ENCODE results near the gene TMEM63A. TPM values are rescaled to one million over a fixed set of nuclear protein-coding genes. Genes with fewer than 3 reads are reported as not detected.

Gene TMEM63A
- total RNA-seq, 3 donors from 2014 or later = 69.6 to 88.0 (median 80.6) TPM

GRCh38 chr1:225918280-225918679 is 36.1 kb upstream of the TMEM63A start:
- Histone ChIP-seq H3K4me3 (no peak overlapping the region), H3K27me3 (no peaks in the 10 kb centered on the region), H3K4me1 (peaks cover 0 to 19% of the 10 kb centered on the region in 2 donors), H3K9me3 (no peaks in the 10 kb centered on the region), H3K36me3 (no peaks in the 10 kb centered on the region), H3K27ac (no peak overlapping the region)
- DNase-seq (ENCODE audit: low spot score in 2 of 2) = no peak
- no peak for TF ChIP-seq CTCF (IDR thresholded peaks at IDR 0.05)
- no peak for TF ChIP-seq POLR2A (IDR thresholded peaks at IDR 0.05)
- TF ChIP-seq POLR2AphosphoS5 (IDR thresholded peaks at IDR 0.05) = no peak
- intact Hi-C loops (cut with DNase I; ENCODE audit: low total_unique reads) = loop anchor here (2.0 kb wide), 1 partner anchor 51 kb away; no protein-coding TSS in a partner anchor

- no peaks in the 10 kb centered on the region for H3K36me3 ChIP-seq
- no peaks in the 10 kb centered on the region for H3K9me3 ChIP-seq
- no peak overlapping the region for H3K27ac ChIP-seq
- no peak for DNase-seq (ENCODE audit: low spot score in 2 of 2)
- intact Hi-C loops (cut with DNase I; ENCODE audit: low total_unique reads) = no loop called here
- peaks cover 0 to 14% of the 10 kb centered on the region in 2 donors for H3K4me1 ChIP-seq
- no peak for TF ChIP-seq POLR2AphosphoS5 (IDR thresholded peaks at IDR 0.05)
- no peak for TF ChIP-seq POLR2A (IDR thresholded peaks at IDR 0.05)
- TF ChIP-seq CTCF (IDR thresholded peaks at IDR 0.05) = no peak
- H3K4me3 ChIP-seq = no peak overlapping the region
- no peaks in the 10 kb centered on the region for H3K27me3 ChIP-seq
Observed at GRCh38 chr1:225917536-225917935, 35.4 kb upstream of the TMEM63A start.

- intact Hi-C loops (cut with DNase I; ENCODE audit: low total_unique reads) = no loop called here
- Histone ChIP-seq H3K36me3 (no peaks in the 10 kb centered on the region), H3K27ac (no peak overlapping the region), H3K4me1 (peaks cover 0 to 9% of the 10 kb centered on the region in 2 donors), H3K4me3 (no peak overlapping the region), H3K27me3 (no peaks in the 10 kb centered on the region), H3K9me3 (no peaks in the 10 kb centered on the region)
- no peak for DNase-seq (ENCODE audit: low spot score in 2 of 2)
- TF ChIP-seq POLR2AphosphoS5 (IDR thresholded peaks at IDR 0.05) (no peak), POLR2A (IDR thresholded peaks at IDR 0.05) (no peak), CTCF (IDR thresholded peaks at IDR 0.05) (no peak)
Observed at GRCh38 chr1:225917101-225917500, 34.9 kb upstream of the TMEM63A start.

- Histone ChIP-seq H3K36me3 (no peaks in the 10 kb centered on the region), H3K9me3 (no peaks in the 10 kb centered on the region), H3K4me1 (no peaks in the 10 kb centered on the region), H3K27ac (no peak overlapping the region), H3K27me3 (no peaks in the 10 kb centered on the region), H3K4me3 (no peak overlapping the region)
- intact Hi-C loops (cut with DNase I; ENCODE audit: low total_unique reads) = no loop called here
- no peak for TF ChIP-seq POLR2A (IDR thresholded peaks at IDR 0.05)
- TF ChIP-seq POLR2AphosphoS5 (IDR thresholded peaks at IDR 0.05) = no peak
- no peak for TF ChIP-seq CTCF (IDR thresholded peaks at IDR 0.05)
- DNase-seq (ENCODE audit: low spot score in 2 of 2) = no peak
Observed at GRCh38 chr1:225915538-225915991, 33.4 kb upstream of the TMEM63A start.

GRCh38 chr1:225914947-225915346 is 32.8 kb upstream of the TMEM63A start:
- TF ChIP-seq CTCF (IDR thresholded peaks at IDR 0.05) (no peak), POLR2AphosphoS5 (IDR thresholded peaks at IDR 0.05) (no peak), POLR2A (IDR thresholded peaks at IDR 0.05) (no peak)
- no peaks in the 10 kb centered on the region for H3K9me3 ChIP-seq
- no peaks in the 10 kb centered on the region for H3K27me3 ChIP-seq
- no peaks in the 10 kb centered on the region for H3K36me3 ChIP-seq
- intact Hi-C loops (cut with DNase I; ENCODE audit: low total_unique reads) = no loop called here
- no peak overlapping the region for H3K4me3 ChIP-seq
- H3K27ac ChIP-seq = no peak overlapping the region
- DNase-seq (ENCODE audit: low spot score in 2 of 2) = no peak
- H3K4me1 ChIP-seq = no peaks in the 10 kb centered on the region

All from breast epithelium (tissue), 4 donors.